Measurements from ENCODE around the gene CNPY4.
A peak's percentile ranks its signal among the peaks of the same experiment; 100 is the strongest.

CNPY4 gene

DNA sequence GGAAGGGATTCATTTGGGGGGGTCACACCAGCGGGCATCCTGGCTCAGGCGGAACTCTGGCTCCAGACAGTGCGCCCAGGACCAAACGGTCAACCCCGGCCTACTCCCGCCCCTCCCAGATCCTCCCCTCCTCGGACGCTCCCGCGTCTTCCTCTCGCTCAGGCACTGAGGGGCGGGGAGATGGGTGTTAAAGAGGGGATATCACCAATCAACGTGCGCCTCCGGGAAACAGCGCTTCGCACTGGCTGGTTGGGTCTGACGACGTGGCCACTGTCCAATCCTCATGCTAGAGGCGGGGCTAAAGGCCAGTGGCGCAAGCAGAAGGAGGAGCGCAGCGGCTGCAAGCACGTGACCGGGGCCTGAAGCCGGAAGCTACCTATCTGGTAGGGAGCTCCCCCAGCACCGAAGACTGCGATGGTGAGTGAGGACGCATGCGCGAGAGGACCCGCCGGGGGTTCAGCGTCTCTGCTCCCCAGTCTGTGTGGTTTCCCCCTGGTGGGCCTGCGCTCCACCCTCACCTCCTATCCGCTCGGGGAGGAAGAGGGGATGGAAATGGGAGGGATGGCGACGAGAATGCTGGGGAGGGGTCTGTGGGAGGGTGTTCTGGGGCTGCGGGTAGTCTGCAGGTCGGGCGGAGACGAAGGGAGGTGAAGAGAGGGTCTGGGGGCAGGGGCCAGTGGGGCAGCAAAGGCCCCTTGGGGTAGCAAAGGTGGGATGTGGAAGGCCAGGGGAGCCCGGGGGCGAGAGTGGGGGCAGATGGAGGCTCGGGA is 29.3 kb downstream of the CNPY4 start, which contains the start of gene LAMTOR4:
LAMTOR4 (plus strand) TSS at position 360 of the 770 bp plus-strand sequence; CDS start at position 415, 55 bp downstream.
- peak; percentile 100 for DNase-seq (ENCODE audit: low spot score)

GRCh38 chr7:100152404-100152803 is 33.0 kb downstream of the CNPY4 start:
- no peak for DNase-seq (ENCODE audit: low spot score)

GRCh38 chr7:100152937-100153666 is 33.7 kb downstream of the CNPY4 start:
- DNase-seq (ENCODE audit: low spot score), result no peak

DNA sequence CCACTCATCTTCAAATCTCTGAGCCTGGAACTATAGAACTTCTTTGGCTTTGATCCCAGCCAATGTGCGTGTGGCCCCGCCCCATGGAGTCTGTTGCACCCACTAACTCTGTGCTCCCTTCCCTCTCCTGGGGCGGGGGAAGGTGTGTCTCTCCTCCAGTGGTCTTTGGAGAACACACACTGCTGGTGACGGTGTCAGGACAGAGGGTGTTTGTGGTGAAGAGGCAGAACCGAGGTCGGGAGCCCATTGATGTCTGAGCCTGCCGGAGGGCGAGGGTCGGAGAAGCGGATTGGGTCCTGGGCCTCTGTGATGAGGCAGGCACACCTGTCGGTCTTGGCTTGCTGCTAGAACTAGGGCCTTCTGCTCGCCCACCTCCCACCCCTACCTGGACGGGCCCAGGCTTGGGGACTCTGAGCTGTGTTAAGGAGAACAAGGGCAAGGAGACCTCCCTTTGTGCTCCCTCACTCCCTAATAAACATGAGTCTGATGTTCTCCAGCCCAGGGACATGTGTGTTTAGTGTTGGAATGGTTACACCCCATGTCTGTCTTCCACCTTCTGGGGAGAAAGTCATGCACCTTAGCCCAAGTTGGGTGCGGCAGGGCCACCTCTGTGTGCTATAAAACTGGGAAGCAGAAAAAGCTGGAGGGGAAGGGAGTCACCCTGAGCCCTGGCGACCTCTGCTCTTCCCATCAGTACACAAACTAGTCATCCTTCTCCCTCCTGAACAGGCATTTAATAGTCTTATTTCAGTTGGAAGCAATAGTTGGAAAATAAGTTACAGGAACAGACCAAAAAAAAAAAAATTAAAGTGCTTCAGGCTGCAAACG is 34.5 kb downstream of the CNPY4 start:
- DNase-seq (ENCODE audit: low spot score), result peak; percentile 60

DNA sequence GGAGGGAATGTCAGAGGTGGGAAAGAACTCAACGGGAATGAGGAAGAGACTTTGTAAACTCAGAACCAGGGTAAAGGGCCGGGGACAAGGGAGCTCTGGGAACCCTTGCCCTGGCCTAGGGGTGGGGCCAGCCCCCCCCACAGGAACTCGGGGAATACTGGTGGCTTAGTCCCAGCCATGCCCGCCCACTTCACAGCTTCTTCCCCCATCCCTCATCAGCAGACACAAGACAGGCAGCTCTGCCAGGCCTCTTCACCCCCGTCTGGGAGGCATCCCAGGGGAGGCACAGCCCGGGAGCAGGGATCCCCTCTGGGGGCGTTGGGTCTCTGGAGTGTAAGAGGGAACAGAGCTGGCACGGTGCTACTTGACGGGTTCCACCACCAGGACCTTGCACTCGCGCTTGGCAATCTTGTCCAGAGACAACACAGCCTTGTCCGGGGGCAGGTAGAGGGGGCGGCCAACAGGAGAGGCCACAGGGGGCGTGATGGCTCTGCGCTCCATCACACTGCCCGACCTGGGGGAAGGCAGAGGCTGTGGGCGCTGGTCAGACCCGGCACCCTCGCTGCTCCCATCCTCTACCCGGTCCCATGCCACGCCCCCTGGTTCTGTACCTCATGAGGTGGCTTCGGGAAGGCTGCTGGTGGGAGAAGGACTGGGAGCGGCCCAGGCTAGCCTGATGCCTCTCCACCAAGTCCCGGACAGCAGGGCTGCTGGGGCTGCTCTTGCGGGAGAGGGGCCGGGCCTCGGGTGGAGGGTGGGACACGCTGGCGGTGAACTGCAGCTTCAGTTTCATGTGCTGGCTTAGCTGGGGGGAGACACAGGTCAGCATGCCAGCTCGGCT is 35.4 kb downstream of the CNPY4 start:
- no peak for DNase-seq (ENCODE audit: low spot score)

- no peak for DNase-seq (ENCODE audit: low spot score)
Measured at GRCh38 chr7:100155553-100156317, 36.3 kb downstream of the CNPY4 start.

DNA sequence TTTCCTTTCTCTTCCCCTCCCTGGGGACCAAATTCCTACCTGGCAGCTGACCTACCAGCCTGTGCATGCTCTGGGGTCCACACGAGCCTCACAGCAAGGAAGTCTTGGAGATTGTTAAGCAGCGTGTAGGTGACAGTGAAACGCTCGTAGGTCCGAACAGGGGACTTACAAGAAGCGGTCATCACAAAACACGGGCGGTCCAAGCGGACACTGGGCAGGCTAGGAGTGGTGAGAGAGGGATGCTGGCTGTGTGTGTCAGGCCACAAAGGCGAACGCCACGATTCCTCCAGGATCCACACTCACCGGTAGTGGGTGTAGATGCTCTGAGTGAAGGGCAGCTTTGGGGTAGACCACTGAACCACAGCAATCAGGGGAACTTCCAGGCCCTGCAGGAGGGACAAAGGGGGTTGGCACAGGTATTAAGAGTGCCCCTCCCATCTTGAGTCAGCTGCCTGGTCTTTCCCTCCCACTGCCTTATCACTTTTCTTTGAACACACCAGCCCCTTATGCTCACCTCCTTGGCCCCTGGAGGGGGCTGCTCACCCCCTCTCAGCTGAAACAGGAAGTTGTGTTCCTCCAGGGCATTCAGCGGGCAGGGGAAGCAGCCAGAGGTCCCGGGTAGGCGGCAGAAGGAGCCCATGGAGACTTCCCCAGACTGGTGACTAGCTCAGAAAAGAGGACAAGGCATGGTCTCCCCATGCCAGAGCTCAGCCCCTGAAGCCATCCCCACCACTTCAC is 37.1 kb downstream of the CNPY4 start:
- no peak for DNase-seq (ENCODE audit: low spot score)

GRCh38 chr7:100157069-100157333 is 37.6 kb downstream of the CNPY4 start:
- DNase-seq (ENCODE audit: low spot score), result no peak

GRCh38 chr7:100157334-100158228 is 38.1 kb downstream of the CNPY4 start:
- DNase-seq (ENCODE audit: low spot score), result peak; percentile 79

DNA sequence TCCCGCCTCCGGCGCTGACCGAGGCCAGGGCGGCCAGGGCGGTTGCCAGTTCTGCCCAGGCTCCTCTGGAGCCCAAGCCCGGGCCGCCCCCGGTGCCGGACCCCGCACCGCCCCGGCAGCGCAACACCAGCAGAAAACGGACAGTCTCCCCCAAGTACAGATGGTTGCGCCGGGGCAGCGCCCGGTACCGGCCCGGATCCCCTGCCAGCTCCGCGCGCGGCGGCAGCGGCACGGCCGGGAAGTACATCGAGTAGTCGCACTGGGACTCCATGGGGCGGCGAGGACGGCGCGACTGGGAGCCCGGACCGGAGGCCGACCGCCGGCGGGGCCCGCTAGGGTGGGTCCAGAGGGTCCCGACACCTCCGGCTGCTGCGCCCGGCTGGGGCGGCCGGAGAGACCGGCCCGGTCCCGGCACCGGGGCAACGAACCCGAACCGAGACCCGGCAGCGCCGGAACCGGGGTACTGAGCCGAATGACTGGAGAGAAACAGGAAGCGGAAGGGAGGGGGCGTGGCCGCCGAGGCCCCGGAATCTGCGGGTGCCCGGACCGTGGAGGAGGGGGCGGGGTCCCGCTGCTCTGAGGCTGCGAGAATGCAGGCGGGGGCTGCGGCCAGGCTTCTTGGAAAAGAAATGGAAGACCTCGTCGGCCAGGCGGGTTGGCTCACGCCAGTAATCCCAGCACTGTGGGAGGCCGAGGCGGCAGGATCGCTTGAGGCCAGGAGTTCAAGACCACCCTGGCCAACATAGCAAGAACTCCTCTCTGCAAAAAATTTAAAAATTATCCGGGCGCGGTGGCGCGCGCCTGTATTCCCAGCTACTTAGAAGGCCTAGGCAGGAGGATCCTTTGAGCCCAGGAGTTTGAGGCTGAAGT is 39.0 kb downstream of the CNPY4 start, which contains the start of gene TRAPPC14:
TRAPPC14 (minus strand) TSS at position 495 of the 870 bp plus-strand sequence; CDS start at position 271, 224 bp downstream.
- DNase-seq (ENCODE audit: low spot score), result peak; percentile 92

GRCh38 chr7:100159099-100159623 is 39.7 kb downstream of the CNPY4 start:
- no peak for DNase-seq (ENCODE audit: low spot score)

GRCh38 chr7:100160067-100160466 is 40.6 kb downstream of the CNPY4 start:
- no peak for DNase-seq (ENCODE audit: low spot score)

- DNase-seq (ENCODE audit: low spot score), result peak; percentile 80
Measured at GRCh38 chr7:100163006-100163531, 43.6 kb downstream of the CNPY4 start.

DNA sequence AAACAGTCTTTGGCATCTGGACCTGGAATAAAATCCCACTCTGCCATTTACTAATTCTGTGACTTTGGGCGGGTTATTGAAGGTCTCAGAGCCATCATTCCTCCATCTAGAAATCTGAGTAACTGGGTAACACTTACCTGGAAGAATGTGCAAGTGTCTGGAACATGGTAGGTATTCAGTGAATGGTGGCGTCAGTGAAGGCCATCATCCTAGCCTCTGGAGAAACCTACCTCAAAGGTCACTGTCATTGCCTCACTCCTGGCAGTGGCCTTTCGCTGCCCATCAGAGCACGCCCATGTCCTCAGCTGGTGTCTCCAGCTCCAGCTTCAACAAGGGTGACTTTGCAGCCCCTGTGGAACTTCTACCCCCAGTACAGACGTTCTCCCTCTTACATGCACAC is 44.4 kb downstream of the CNPY4 start:
- no peak for DNase-seq (ENCODE audit: low spot score)

DNA sequence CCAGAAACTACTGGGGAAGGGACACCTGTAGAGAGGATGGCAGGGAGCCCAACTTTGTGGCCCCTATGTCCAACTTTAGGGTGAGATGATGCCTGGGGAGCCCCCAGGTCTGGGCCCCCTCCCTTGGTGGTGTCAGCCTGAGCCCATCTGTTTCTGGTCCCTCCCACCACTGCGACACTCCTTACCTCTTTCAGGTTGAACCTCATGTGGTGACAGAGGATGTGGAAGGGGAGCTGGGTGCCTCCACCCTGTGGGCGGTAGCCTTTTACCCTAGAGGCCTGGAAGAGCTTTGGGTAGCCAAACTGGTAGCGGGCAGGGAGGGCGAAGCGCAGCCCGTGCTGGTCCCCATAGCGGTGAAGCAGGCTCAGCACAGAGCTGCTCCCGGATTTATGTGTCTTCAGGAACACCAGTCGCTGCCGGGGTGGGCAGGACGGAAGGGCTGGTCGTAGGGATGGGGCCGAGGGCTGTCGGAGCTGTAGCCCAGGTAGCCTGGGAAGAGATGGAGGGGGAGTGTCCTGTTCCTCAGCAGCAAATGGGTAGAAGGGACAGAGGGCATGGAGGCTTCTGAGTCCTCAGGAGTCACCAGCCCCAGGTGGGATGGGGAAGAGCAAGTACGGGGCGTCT is 47.0 kb downstream of the CNPY4 start:
- DNase-seq (ENCODE audit: low spot score), result no peak

GRCh38 chr7:100166970-100167911 is 47.8 kb downstream of the CNPY4 start:
- no peak for DNase-seq (ENCODE audit: low spot score)
